ENCODE data around the gene EVI5. TPM values are rescaled to one million over a fixed set of nuclear protein-coding genes. Genes with fewer than 3 reads are reported as not detected.

Gene EVI5
- total and polyA plus RNA-seq, 2 donors (not counting 1 experiment from before 2014, with no cell fraction given), result 1.5 to 36.3 TPM

- 97% methylated on average over 60 of the region's 65 CpGs for WGBS (ENCODE audit: insufficient coverage)
- ChIA-PET POLR2A (no interaction called here), CTCF (interaction anchor here (1.1 kb wide), 1 partner anchor 13 kb away, joined by 3 read pairs; no protein-coding TSS in a partner anchor)
- H3K4me1 ChIP-seq (ENCODE audit: control insufficient read depth in 2 of 2, insufficient read depth in 2 of 2, low read length in 2 of 2), result peaks cover 28 to 37% of the 10 kb centered on the region in 2 donors
- H3K4me2 ChIP-seq (replicated peaks; ENCODE audit: low read depth, low read length, poor library complexity, severe bottlenecking), result no peak overlapping the region
- intact Hi-C loops (cut with micrococcal nuclease), result loop anchor here (10.0 kb wide), 2 partner anchors 54 to 114 kb away; no protein-coding TSS in a partner anchor
- no peak overlapping the region for H3K9ac ChIP-seq (ENCODE audit: low read length)
- H3K4me3 Mint-ChIP-seq, result peak overlapping the region; percentile 87
- H3K4me3 ChIP-seq (ENCODE audit: control extremely low read depth in 1 of 5, extremely low read depth in 1 of 5, insufficient read depth in 1 of 5, low read depth in 2 of 5, low read length in 4 of 5), result no peak overlapping the region
- H4K20me1 ChIP-seq (ENCODE audit: control insufficient read depth, insufficient read depth, low read length, poor library complexity, severe bottlenecking), result no peaks in the 10 kb centered on the region
- DNase-seq (no peak), ATAC-seq (ENCODE audit: low read depth) (no peak)
- H3K27ac ChIP-seq (ENCODE audit: low read length in 2 of 2), result no peak overlapping the region
- peaks cover 0 to 13% (median 0%) of the 10 kb centered on the region in 3 donors for H3K9me3 ChIP-seq (ENCODE audit: control extremely low read depth in 1 of 3, control insufficient read depth in 2 of 3, insufficient read depth in 1 of 3, low read length in 2 of 3)
- peaks cover 0 to 47% (median 18%) of the 10 kb centered on the region in 4 experiments for H3K27me3 ChIP-seq (replicated peaks in 1 of 4; ENCODE audit: control extremely low read depth in 1 of 4, control insufficient read depth in 3 of 4, insufficient read depth in 4 of 4, low read length in 3 of 4)
- H3K4me1 Mint-ChIP-seq, result peaks cover 36% of the 10 kb centered on the region
- H3K27me3 Mint-ChIP-seq, result peaks cover 28% of the 10 kb centered on the region
- no peaks in the 10 kb centered on the region for H3K79me2 ChIP-seq (ENCODE audit: control insufficient read depth, insufficient read depth, low read length)
- TF ChIP-seq CTCF (IDR thresholded peaks at IDR 0.05) (no peak), EZH2 (IDR thresholded peaks at IDR 0.05; ENCODE audit: borderline replicate concordance, insufficient read depth, low read depth, low read length, poor library complexity, severe bottlenecking) (no peak)
- no peak overlapping the region for H3K27ac Mint-ChIP-seq
- no peaks in the 10 kb centered on the region for H3K9me3 Mint-ChIP-seq (ENCODE audit: insufficient read depth)
- H2AFZ ChIP-seq (ENCODE audit: insufficient read depth, low read depth, low read length, poor library complexity, severe bottlenecking), result no peak overlapping the region
- H3K36me3 ChIP-seq (replicated peaks in 1 of 2; ENCODE audit: control extremely low read depth in 1 of 2, control insufficient read depth in 1 of 2, extremely low read depth in 1 of 2, insufficient read depth in 2 of 2, low read length in 1 of 2), result no peaks in the 10 kb centered on the region
These were observed 303.9 kb downstream of the EVI5 start for GRCh38 chr1:92480813-92481598.

- H3K9me3 ChIP-seq (ENCODE audit: control extremely low read depth in 1 of 3, control insufficient read depth in 2 of 3, insufficient read depth in 1 of 3, low read length in 2 of 3), result peaks cover 0 to 13% (median 0%) of the 10 kb centered on the region in 3 donors
- no peak overlapping the region for H2AFZ ChIP-seq (ENCODE audit: insufficient read depth, low read depth, low read length, poor library complexity, severe bottlenecking)
- DNase-seq (no peak), ATAC-seq (ENCODE audit: low read depth) (no peak)
- Mint-ChIP-seq H3K27ac (no peak overlapping the region), H3K4me3 (no peak overlapping the region), H3K4me1 (peaks cover 34% of the 10 kb centered on the region), H3K9me3 (ENCODE audit: insufficient read depth) (no peaks in the 10 kb centered on the region), H3K27me3 (peaks cover 28% of the 10 kb centered on the region)
- TF ChIP-seq CTCF (IDR thresholded peaks at IDR 0.05), result no peak
- TF ChIP-seq EZH2 (IDR thresholded peaks at IDR 0.05; ENCODE audit: borderline replicate concordance, insufficient read depth, low read depth, low read length, poor library complexity, severe bottlenecking), result no peak
- H3K4me1 ChIP-seq (ENCODE audit: control insufficient read depth in 2 of 2, insufficient read depth in 2 of 2, low read length in 2 of 2), result peaks cover 28 to 34% of the 10 kb centered on the region in 2 donors
- intact Hi-C loops (cut with micrococcal nuclease), result loop anchor here (10.0 kb wide), 2 partner anchors 54 to 114 kb away; no protein-coding TSS in a partner anchor
- H4K20me1 ChIP-seq (ENCODE audit: control insufficient read depth, insufficient read depth, low read length, poor library complexity, severe bottlenecking), result no peaks in the 10 kb centered on the region
- ChIA-PET POLR2A (no interaction called here), CTCF (no interaction called here)
- H3K4me2 ChIP-seq (replicated peaks; ENCODE audit: low read depth, low read length, poor library complexity, severe bottlenecking), result no peak overlapping the region
- H3K27me3 ChIP-seq (replicated peaks in 1 of 4; ENCODE audit: control extremely low read depth in 1 of 4, control insufficient read depth in 3 of 4, insufficient read depth in 4 of 4, low read length in 3 of 4), result peaks cover 0 to 41% (median 18%) of the 10 kb centered on the region in 4 experiments
- no peak overlapping the region for H3K4me3 ChIP-seq (ENCODE audit: control extremely low read depth in 1 of 5, extremely low read depth in 1 of 5, insufficient read depth in 1 of 5, low read depth in 2 of 5, low read length in 4 of 5)
- no peak overlapping the region for H3K9ac ChIP-seq (ENCODE audit: low read length)
- H3K79me2 ChIP-seq (ENCODE audit: control insufficient read depth, insufficient read depth, low read length), result no peaks in the 10 kb centered on the region
- 97% methylated on average over 59 of the region's 59 CpGs for WGBS (ENCODE audit: insufficient coverage)
- no peak overlapping the region for H3K27ac ChIP-seq (ENCODE audit: low read length in 2 of 2)
- H3K36me3 ChIP-seq (replicated peaks in 1 of 2; ENCODE audit: control extremely low read depth in 1 of 2, control insufficient read depth in 1 of 2, extremely low read depth in 1 of 2, insufficient read depth in 2 of 2, low read length in 1 of 2), result no peaks in the 10 kb centered on the region
These were observed 304.6 kb downstream of the EVI5 start for GRCh38 chr1:92480200-92480812.

Measured in B cell (primary cell).